NCI-H2196 treated with DMSO at 0.1 percent for 48 hours (cell line): ENCODE data around the gene LAS1L.
"Not testable (repeated sequence)": the region's sequence is repeated elsewhere in the genome, so short reads cannot be mapped to it uniquely, and the experiment has no call there.

Experiments
- DNase-seq: peaks from one replicate; lab custom pipeline; 2025; ENCODE audit not compliant: unreplicated experiment; lab: John Stamatoyannopoulos, UW

The LAS1L gene

DNA sequence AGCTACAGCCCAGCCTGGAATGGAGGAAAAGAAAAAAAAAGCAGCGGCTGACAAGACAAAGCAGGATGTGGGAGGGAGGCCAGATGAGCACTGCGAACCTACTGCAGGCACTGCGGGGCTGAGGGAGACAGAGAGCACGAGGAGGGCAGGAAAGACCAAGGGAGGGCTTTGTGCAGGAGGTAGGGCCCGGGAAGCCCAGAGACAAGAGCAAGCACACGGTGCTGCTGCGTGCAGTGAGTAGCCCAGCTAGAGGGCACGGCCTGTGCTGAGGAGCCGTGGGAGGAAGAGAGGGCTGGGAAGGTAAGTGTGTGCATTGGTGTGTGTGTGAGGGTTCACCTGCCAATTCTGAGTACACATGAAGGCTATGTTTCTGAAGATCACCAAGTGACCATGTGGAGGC is 15.6 kb downstream of the LAS1L start:
- DNase-seq, result not testable (repeated sequence)

DNA sequence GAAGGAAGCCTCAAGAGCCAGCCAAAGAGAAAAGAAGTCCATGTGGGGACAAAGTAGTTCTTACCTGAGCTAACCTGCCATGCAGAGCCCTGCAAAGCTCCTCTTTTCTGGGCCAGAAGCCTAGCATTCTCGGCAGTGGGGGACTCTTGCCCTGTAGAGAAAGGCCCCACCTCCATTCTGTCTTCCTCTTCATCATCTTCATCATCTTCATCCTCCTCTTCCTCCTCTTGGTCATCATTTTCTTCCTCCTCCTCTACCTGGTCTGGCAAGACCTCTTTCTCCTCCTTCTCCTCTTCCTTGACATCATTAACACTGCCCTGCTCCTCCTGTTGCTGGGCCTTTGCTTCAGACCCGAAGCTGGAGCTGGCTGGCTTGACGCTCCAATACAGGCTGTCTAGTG is 16.7 kb downstream of the LAS1L start:
- DNase-seq, result no peak

DNA sequence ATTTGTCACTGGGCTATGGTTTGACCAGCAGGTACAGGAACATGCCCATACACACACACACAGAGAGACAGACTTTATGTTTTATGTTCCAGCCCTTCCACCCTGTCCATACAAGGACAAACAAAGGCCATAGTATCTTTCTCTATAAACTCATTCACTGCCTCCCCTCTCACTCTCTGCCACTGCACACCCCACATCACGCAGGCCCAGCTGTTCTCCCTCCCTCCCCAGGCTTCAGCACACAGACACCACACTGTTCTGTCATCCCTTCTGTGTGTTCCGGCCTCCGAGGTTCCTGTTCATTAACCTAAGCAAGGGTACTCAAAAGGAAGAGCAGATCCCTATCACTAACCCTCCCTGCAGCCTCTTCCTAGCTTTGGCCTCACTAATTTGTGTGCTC is 17.8 kb downstream of the LAS1L start:
- DNase-seq, result no peak

DNA sequence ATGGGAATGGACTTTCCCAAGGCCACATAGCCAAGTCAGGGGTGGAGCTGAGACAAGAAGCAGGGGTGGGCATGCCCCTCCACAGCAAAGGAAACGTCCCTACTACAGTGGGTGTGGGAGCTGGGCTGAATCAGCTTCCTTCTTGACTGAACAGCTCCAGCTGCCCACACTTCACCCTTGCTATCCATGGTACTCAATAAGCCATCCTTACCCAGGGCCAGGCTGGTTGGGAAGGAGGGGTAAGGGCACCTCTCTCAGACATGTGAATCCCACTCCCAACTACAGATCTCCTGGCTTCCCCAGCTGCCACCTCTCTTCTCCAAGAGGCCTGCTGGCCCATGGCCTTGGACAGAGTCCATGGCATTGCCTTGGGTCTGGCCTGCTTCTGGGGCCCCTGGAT is 21.0 kb downstream of the LAS1L start:
- DNase-seq, result no peak

DNA sequence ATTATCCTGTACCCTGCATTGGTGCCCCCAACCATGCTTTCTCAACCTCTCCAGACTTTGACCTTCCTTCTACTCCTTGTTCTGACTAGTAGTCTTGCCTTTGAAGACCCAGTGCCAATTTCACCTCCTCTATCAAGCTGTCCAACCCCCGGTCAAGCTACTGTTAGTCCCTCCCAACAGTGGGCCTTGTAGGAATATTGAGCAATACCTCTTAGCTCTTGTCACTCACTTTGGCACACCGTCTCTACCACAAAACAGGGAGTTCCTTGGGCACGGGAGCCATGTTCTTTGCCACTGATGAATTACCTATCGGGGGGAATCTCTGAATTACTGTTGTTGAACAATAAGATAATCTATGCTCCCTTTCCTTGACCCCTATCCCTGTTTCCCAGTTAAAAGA is 25.2 kb downstream of the LAS1L start:
- DNase-seq, result no peak

DNA sequence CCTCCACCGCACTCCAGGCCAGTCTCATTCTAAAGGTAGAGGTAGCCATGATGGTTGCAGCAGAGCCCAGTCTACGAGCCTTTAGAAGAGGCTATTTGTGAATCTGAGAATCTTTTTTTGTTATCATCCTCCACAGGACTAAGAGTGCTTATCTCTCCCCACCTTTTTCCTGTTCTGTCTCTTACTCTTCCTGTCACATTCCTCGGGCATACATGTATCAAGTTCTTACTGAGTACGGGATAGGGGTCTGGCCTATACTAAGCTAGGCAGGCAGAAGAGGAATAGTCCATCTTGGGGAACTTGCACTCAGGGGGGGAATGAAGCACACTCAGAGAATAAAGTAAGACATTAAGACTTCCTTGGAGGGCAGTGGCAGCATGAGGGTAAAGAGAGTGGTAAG is 25.7 kb downstream of the LAS1L start:
- DNase-seq, result no peak

DNA sequence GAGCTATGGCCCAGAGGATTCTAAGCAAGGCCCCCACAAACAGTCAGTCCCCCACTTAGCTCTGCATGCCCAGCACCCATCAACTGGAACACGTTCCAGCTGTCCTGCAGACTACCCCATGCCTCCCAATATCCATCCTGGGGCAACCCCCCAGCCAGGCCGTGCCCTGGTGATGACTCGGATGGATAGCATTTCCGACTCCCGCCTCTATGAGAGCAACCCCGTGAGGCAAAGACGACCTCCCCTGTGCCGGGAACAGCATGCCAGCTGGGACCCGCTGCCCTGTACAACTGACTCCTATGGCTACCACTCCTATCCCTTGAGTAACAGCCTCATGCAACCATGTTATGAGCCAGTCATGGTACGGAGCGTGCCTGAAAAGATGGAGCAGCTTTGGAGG is 32.0 kb downstream of the LAS1L start:
- DNase-seq, result no peak

DNA sequence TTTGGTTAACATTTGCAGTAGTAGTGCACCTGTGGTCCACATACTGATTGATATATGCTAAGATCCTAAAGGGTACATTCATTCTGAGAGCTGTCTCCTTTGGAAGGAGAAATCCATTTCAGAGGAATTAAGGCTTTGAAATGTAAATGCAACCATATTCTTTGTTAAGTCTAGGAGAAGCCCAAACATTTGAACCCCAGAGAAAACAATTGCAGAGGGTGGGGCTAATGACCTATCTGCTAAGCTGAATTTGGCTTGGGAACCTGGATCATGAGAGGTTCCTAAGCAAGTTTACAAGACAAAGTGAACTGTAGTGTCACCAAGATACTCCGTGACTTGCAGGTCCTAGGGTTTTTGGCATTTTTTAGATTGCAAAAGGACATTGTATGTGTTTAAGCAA is 41.2 kb downstream of the LAS1L start:
- no peak for DNase-seq

DNA sequence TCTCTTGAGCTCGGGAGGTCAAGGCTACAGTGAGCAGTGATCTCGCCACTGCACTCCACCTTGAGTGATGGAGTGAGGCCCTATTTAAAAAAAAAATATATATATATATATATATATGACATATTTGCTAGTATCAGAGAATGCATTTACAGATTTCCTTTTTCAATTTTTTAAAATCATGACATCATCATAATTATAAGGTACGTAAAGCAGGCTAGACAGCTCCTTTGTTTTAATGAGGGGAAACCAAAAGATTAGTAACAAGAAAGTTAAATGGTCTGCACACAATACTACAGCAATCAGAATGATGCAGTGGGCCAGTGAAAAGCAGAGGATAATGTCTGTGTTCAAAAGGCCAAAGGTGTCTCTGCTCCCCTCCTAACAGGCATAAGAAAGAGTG is 43.0 kb downstream of the LAS1L start:
- DNase-seq, result no peak

DNA sequence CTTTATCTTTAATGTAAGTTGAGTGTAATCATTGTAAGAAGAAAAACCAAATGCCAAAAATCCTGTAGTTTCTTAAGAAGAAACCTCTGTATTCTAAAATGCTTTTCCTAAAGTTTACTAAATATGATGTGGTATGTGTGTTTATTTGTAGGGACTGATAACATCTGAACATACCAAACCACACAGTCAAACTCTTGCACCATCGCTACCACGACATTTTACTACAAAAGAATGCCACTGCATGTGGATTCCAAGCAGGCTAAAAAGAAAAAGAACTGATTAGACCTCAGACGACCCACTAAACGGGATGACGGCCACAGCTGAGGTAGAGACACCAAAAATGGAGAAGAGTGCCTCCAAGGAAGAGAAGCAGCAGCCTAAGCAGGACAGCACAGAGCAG is 46.1 kb downstream of the LAS1L start:
- no peak for DNase-seq

DNA sequence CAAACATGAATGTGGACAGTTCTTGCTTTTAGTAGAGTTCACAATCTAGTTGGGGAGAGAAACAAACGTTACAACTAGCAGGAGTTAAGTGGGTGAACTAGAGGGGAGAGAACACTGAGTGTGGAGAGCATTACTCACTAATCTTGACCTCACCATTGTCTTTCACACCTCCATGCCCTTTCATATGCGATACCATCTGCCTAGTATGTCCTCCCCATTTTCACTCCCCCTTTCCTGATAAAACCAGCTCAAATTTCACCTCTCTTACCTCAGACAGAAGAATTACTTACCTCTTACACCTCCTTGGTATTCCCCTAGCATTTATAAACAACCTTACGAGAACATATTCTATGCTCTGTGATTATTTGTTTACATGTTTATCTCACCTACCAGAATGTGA is 53.6 kb downstream of the LAS1L start:
- no peak for DNase-seq

DNA sequence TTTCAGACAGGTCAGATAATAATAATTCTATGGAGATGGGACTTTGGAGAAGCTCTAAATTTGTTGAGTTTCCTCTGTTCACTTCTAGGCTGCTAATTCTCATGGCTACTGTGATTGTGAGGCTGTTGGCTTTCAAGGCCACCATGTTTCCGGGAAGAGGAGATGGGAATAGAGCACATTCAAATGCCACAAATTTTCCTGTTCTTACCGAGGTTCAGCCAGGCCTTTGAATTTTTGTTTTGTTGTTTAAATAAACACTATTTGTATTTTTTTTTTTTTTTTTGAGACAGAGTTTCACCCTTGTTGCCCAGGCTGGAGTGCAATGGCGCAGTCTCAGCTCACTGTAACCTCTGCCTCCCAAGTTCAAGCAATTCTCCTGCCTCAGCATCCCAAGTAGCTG is 55.5 kb downstream of the LAS1L start:
- DNase-seq, result not testable (repeated sequence)

DNA sequence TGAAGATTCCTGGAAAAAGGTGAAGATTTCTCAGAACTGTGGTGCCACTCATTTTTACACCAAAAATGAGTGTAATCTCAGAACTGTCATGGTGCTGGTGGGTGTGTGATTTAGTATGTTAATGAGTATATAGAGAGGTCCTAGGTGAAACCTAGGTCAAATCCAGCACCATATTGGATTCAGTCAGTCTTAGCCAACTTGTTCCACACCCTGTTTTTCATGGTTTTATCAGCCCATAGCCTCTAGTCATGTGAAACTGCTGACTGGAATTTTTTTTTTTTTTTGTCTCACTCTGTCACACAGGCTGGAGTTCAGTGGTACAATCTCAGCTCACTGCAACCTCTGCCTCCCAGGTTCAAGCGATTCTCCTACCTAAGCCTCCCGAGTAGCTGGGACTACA is 58.0 kb downstream of the LAS1L start:
- DNase-seq, result no peak

DNA sequence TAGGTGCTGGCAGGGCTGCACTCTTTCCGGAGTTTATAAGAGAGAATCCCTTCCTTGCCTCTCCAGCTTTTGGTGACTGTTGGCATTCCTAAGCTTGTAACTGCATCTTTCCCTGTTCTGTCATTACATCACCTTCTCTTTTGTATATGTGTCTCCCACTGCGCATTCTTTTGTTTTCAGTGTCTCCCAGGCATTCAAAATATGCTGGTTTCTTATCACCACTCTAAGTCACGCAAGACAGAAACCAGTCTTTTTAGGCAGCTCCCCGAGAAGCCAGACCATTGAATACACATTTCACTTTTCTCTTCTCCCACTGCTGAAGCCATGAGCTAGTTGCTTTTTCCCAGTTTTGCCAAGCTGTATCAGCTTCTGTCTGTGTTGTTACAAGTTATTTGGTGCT is 71.0 kb downstream of the LAS1L start:
- DNase-seq, result no peak
